Measurements from ENCODE around the gene SETBP1. TPM values are rescaled to one million over a fixed set of nuclear protein-coding genes. Genes with fewer than 3 reads are reported as not detected.
A peak's percentile ranks its signal among the peaks of the same experiment; 100 is the strongest.

The SETBP1 gene
- total RNA-seq, 1 donor from 2014 or later = 80.0 TPM

GRCh38 chr18:45008694-45009413 lies 328.2 kb downstream of the SETBP1 start:
- H3K27ac Mint-ChIP-seq (ENCODE audit: unreplicated experiment) = no peak overlapping the region
- H3K4me3 Mint-ChIP-seq (ENCODE audit: unreplicated experiment) = no peak overlapping the region
- H3K4me1 Mint-ChIP-seq (ENCODE audit: unreplicated experiment) = peaks cover 47% of the 10 kb centered on the region
- peaks cover 17% of the 10 kb centered on the region for H3K36me3 Mint-ChIP-seq (ENCODE audit: unreplicated experiment)
- DNase-seq (ENCODE audit: extremely low spot score, unreplicated experiment) = no peak
- no peak for TF ChIP-seq CTCF (IDR thresholded peaks at IDR 0.05)
- no peaks in the 10 kb centered on the region for H3K27me3 Mint-ChIP-seq (ENCODE audit: unreplicated experiment)
- H3K9me3 Mint-ChIP-seq (ENCODE audit: unreplicated experiment) = peaks cover 5% of the 10 kb centered on the region

GRCh38 chr18:45009756-45010155 lies 329.1 kb downstream of the SETBP1 start:
- peaks cover 5% of the 10 kb centered on the region for H3K9me3 Mint-ChIP-seq (ENCODE audit: unreplicated experiment)
- H3K36me3 Mint-ChIP-seq (ENCODE audit: unreplicated experiment) = peaks cover 17% of the 10 kb centered on the region
- no peak overlapping the region for H3K4me3 Mint-ChIP-seq (ENCODE audit: unreplicated experiment)
- H3K27ac Mint-ChIP-seq (ENCODE audit: unreplicated experiment) = no peak overlapping the region
- no peak for DNase-seq (ENCODE audit: extremely low spot score, unreplicated experiment)
- no peak for TF ChIP-seq CTCF (IDR thresholded peaks at IDR 0.05)
- H3K27me3 Mint-ChIP-seq (ENCODE audit: unreplicated experiment) = no peaks in the 10 kb centered on the region
- H3K4me1 Mint-ChIP-seq (ENCODE audit: unreplicated experiment) = peaks cover 48% of the 10 kb centered on the region

GRCh38 chr18:45012286-45012685 lies 331.6 kb downstream of the SETBP1 start:
- no peak overlapping the region for H3K4me3 Mint-ChIP-seq (ENCODE audit: unreplicated experiment)
- H3K4me1 Mint-ChIP-seq (ENCODE audit: unreplicated experiment) = peaks cover 59% of the 10 kb centered on the region
- H3K9me3 Mint-ChIP-seq (ENCODE audit: unreplicated experiment) = peaks cover 3% of the 10 kb centered on the region
- peaks cover 11% of the 10 kb centered on the region for H3K36me3 Mint-ChIP-seq (ENCODE audit: unreplicated experiment)
- peak overlapping the region; percentile 3 for H3K27ac Mint-ChIP-seq (ENCODE audit: unreplicated experiment)
- DNase-seq (ENCODE audit: extremely low spot score, unreplicated experiment) = no peak
- no peak for TF ChIP-seq CTCF (IDR thresholded peaks at IDR 0.05)
- no peaks in the 10 kb centered on the region for H3K27me3 Mint-ChIP-seq (ENCODE audit: unreplicated experiment)

- H3K9me3 Mint-ChIP-seq (ENCODE audit: unreplicated experiment) = no peaks in the 10 kb centered on the region
These were observed 333.4 kb downstream of the SETBP1 start for GRCh38 chr18:45014047-45014501.

More at GRCh38 chr18:45014047-45014501, 333.4 kb downstream of the SETBP1 start:
- Mint-ChIP-seq H3K4me1 (ENCODE audit: unreplicated experiment) (peaks cover 55% of the 10 kb centered on the region), H3K27ac (ENCODE audit: unreplicated experiment) (peak overlapping the region; percentile 88), H3K27me3 (ENCODE audit: unreplicated experiment) (no peaks in the 10 kb centered on the region), H3K4me3 (ENCODE audit: unreplicated experiment) (no peak overlapping the region), H3K36me3 (ENCODE audit: unreplicated experiment) (peaks cover 8% of the 10 kb centered on the region)
- TF ChIP-seq CTCF (IDR thresholded peaks at IDR 0.05) = peak; percentile 54
- DNase-seq (ENCODE audit: extremely low spot score, unreplicated experiment) = no peak
